Measurements from ENCODE around the gene PTPRK.

DNA sequence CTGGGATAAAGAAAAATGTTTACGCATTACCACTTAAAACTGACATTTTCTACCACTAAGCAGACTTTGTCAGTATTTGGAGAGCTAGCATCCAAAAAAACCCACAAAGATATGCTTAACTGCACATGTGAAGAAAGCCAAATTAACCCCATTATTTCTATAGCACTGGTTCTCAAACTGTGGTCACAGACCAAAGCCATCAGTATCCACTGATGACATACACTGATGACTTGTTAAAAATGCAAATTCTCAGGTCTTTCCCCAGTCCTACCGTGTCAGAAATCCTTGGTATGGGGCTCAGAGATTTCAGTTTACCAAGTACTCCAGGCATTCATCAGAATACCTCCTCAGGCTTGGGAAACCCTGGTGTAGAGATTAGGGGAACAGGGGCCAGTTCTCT lies 230.2 kb downstream of the PTPRK start:
- TF ChIP-seq, protein P1, sequence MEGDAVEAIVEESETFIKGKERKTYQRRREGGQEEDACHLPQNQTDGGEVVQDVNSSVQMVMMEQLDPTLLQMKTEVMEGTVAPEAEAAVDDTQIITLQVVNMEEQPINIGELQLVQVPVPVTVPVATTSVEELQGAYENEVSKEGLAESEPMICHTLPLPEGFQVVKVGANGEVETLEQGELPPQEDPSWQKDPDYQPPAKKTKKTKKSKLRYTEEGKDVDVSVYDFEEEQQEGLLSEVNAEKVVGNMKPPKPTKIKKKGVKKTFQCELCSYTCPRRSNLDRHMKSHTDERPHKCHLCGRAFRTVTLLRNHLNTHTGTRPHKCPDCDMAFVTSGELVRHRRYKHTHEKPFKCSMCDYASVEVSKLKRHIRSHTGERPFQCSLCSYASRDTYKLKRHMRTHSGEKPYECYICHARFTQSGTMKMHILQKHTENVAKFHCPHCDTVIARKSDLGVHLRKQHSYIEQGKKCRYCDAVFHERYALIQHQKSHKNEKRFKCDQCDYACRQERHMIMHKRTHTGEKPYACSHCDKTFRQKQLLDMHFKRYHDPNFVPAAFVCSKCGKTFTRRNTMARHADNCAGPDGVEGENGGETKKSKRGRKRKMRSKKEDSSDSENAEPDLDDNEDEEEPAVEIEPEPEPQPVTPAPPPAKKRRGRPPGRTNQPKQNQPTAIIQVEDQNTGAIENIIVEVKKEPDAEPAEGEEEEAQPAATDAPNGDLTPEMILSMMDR (conservative IDR thresholded peaks at IDR 0.05; ENCODE audit: low read depth in 2 of 2), result no peak
- no peak for TF ChIP-seq POLR2AphosphoS5 (IDR thresholded peaks at IDR 0.05; ENCODE audit: low read depth)
- no peak for TF ChIP-seq EZH2 (IDR thresholded peaks at IDR 0.05; ENCODE audit: low read depth, unreplicated experiment)
